ENCODE measurements around the gene TTI1. TPM values are rescaled to one million over a fixed set of nuclear protein-coding genes. Genes with fewer than 3 reads are reported as not detected.

TTI1 gene
- total and polyA plus RNA-seq, 9 of the 15 experiments (the other 6 are each of a cell fraction or from before 2014, with no cell fraction given), result 9.8 to 55.1 (median 39.4) TPM

DNA sequence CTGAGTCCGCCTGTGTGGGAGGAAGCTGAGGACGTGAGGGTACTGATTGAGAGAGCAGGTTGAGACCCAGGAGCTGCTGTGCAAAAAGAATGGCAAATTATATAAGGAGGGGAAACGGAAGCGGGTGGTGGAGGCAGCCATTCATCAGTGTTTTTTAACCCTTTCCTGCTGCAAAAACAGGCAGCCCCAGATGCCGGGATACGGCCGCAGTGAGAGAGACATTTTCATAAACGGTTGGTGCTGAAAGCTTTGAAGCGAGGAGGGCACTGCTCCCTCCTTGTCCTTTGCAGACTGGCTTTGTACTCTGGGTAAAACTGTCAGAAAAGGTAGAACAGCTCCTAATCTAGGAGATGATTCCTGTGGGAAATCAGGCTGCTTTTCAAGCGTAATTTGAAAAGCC, 56.4 kb downstream of the TTI1 start:
- POLR2A ChIA-PET, result interaction anchor here (0.6 kb wide), 1 partner anchor 24 kb away, joined by 4 read pairs; no protein-coding TSS in a partner anchor
- FAIRE-seq, result no peak
- intact Hi-C loops (cut with micrococcal nuclease) (no loop called here), in situ Hi-C loops (cut with MboI) (no loop called here)
- Histone ChIP-seq H3K79me2 (ENCODE audit: control insufficient read depth, insufficient read depth, low read length) (no peaks in the 10 kb centered on the region), H3K4me1 (replicated peaks in 1 of 2; ENCODE audit: control insufficient read depth in 2 of 2, insufficient read depth in 2 of 2, low read length in 2 of 2) (peaks cover 6 to 8% of the 10 kb centered on the region in 2 experiments; a peak in 3 of 5 replicates), H3K9me3 (replicated peaks; ENCODE audit: control insufficient read depth, insufficient read depth, low read depth, low read length) (no peaks in the 10 kb centered on the region), H4K20me1 (replicated peaks; ENCODE audit: control insufficient read depth, insufficient read depth, low read length) (0 out of 2 replicates have a peak, but pooled peaks cover 3% of the 10 kb centered on the region), H2AFZ (ENCODE audit: low read depth, low read length) (no peak overlapping the region), H3K9me1 (ENCODE audit: control insufficient read depth, insufficient read depth, low read length) (no peaks in the 10 kb centered on the region), H3K36me3 (ENCODE audit: control insufficient read depth, insufficient read depth, low read length) (no peaks in the 10 kb centered on the region), H3K4me3 (no peak overlapping the region), H3K27me3 (ENCODE audit: control insufficient read depth in 2 of 2, insufficient read depth in 2 of 2, low read length in 2 of 2) (no peaks in the 10 kb centered on the region), H3K4me2 (ENCODE audit: insufficient read depth, low read length) (no peak overlapping the region), H3K27ac (ENCODE audit: extremely low read depth, low read depth, low read length) (no peak overlapping the region), H3K9ac (ENCODE audit: insufficient read depth in 1 of 2, low read depth in 2 of 2, low read length in 2 of 2) (no peak overlapping the region)
- CTCF ChIA-PET (ENCODE audit: low intra/inter-chr PET ratio), result no interaction called here
- no peak for ATAC-seq
- DNase-seq (ENCODE audit: extremely low read depth in 1 of 4, low spot score in 3 of 4), result no peak
- no TSS peak for BruUV-seq (replicated peaks)
- 61% methylated on average over 7 of the region's 10 CpGs for WGBS (ENCODE audit: insufficient coverage, low coverage, missing lambda C conversion rate)
- TF ChIP-seq KAT7 (CRISPR knock-in tag; IDR thresholded peaks at IDR 0.05; ENCODE audit: borderline replicate concordance), result no peak
- no peak for TF ChIP-seq E2F8 (IDR thresholded peaks at IDR 0.05; ENCODE audit: low read depth, partially characterized antibody)
- no peak for TF ChIP-seq HNRNPH1 (optimal IDR thresholded peaks at IDR 0.05; ENCODE audit: low read depth, low read length)
- no peak for TF ChIP-seq MXI1 (IDR thresholded peaks at IDR 0.05; ENCODE audit: low read depth, low read length)
- no peak for TF ChIP-seq ELK1 (CRISPR knock-in tag; IDR thresholded peaks at IDR 0.05)
- no peak for TF ChIP-seq ZNF76 (CRISPR knock-in tag; IDR thresholded peaks at IDR 0.05; ENCODE audit: borderline replicate concordance)
- no peak for TF ChIP-seq ZMIZ1 (IDR thresholded peaks at IDR 0.05; ENCODE audit: low read depth in 2 of 2, low read length in 2 of 2)
- TF ChIP-seq RAD51 (IDR thresholded peaks at IDR 0.05; ENCODE audit: borderline replicate concordance, low read depth), result no peak
- TF ChIP-seq, protein P1, sequence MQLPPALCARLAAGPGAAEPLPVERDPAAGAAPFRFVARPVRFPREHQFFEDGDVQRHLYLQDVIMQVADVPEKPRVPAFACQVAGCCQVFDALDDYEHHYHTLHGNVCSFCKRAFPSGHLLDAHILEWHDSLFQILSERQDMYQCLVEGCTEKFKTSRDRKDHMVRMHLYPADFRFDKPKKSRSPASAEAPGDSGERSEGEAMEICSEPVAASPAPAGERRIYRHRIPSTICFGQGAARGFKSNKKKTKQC (CRISPR knock-in tag; IDR thresholded peaks at IDR 0.05), result no peak
